RWPE1 (cell line): ENCODE data around the gene KRT6C.
"Not testable (repeated sequence)": the region's sequence is repeated elsewhere in the genome, so short reads cannot be mapped to it uniquely, and the experiment has no call there.

Source experiments
- CTCF ChIA-PET: fragments of 350-600 bp; sonication (Branson Sonifier 250); formaldehyde crosslinking; extraction: SDS; loops from one replicate; lab custom pipeline; 2021; lab: Yijun Ruan, JAX
- POLR2A ChIA-PET: fragments of 400-600 bp; formaldehyde crosslinking; extraction: SDS; loops from one replicate; lab custom pipeline; 2020; ENCODE audit warnings: antibody characterized with exemption; ENCODE audit not compliant: low non-redundant PET; lab: Yijun Ruan, JAX
- DNase-seq: peaks from one replicate; pipeline ENCODE4 v3.0.0; 2012; ENCODE audit warnings: low spot score
- H3K27ac ChIP-seq: fragments of 450-650 bp; 2 replicates; pipeline ENCODE4 v1.5.1; 2017
- CTCF ChIP-seq: fragments of 450-650 bp; conservative IDR thresholded peaks from 2 replicates; pipeline ENCODE4 v1.5.1; 2017; ENCODE audit warnings: low read depth, mild to moderate bottlenecking

The KRT6C gene

GRCh38 chr12:52501490-52501889 is 27.9 kb upstream of the KRT6C start:
- no peak for DNase-seq
- POLR2A ChIA-PET: no interaction called here
- no peak overlapping the region for H3K27ac ChIP-seq
- no peak for TF ChIP-seq CTCF
- CTCF ChIA-PET: no interaction called here

- CTCF ChIA-PET, H3K27ac ChIP-seq: not testable (repeated sequence)
- POLR2A ChIA-PET: interaction anchor here (0.6 kb wide), 1 partner anchor 262 kb away, joined by 3 read pairs; no protein-coding TSS in a partner anchor
These were observed 27.0 kb upstream of the KRT6C start for GRCh38 chr12:52500574-52500973.

GRCh38 chr12:52499806-52500560 is 26.4 kb upstream of the KRT6C start:
- CTCF ChIA-PET: interaction anchor here (1.0 kb wide), 1 partner anchor 333 kb away, joined by 7 read pairs; no protein-coding TSS in a partner anchor
- DNase-seq: no peak
- no peak for TF ChIP-seq CTCF
- POLR2A ChIA-PET: interaction anchor here (0.6 kb wide), 1 partner anchor 262 kb away, joined by 3 read pairs; no protein-coding TSS in a partner anchor
- H3K27ac ChIP-seq: no peak overlapping the region

More at GRCh38 chr12:52500574-52500973, 27.0 kb upstream of the KRT6C start:
- DNase-seq: not testable (repeated sequence)

- no peak for TF ChIP-seq CTCF
- DNase-seq: no peak
- ChIA-PET CTCF (interaction anchor here (1.0 kb wide), 1 partner anchor 334 kb away, joined by 7 read pairs; no protein-coding TSS in a partner anchor), POLR2A (no interaction called here)
- H3K27ac ChIP-seq: no peak overlapping the region
These were observed 25.3 kb upstream of the KRT6C start for GRCh38 chr12:52498946-52499345.

GRCh38 chr12:52497975-52498374 is 24.4 kb upstream of the KRT6C start:
- H3K27ac ChIP-seq: peak overlapping the region; percentile 100
- ChIA-PET POLR2A (no interaction called here), CTCF (no interaction called here)
- DNase-seq: no peak
- TF ChIP-seq CTCF: no peak

- ChIA-PET CTCF (interaction anchor here (0.6 to 1.1 kb wide), 2 partner anchors 9 to 339 kb away, joined by 4 to 5 read pairs; no protein-coding TSS in a partner anchor), POLR2A (no interaction called here)
- peak overlapping the region; percentile 100 for H3K27ac ChIP-seq
- peak; percentile 74 for DNase-seq
- no peak for TF ChIP-seq CTCF
These were observed 23.0 kb upstream of the KRT6C start for GRCh38 chr12:52496590-52497071.

- no peak for TF ChIP-seq CTCF
- ChIA-PET CTCF (interaction anchor here (1.1 kb wide), 1 partner anchor 9 kb away, joined by 5 read pairs; no protein-coding TSS in a partner anchor), POLR2A (no interaction called here)
- peak overlapping the region; percentile 100 for H3K27ac ChIP-seq
- DNase-seq: no peak
These were observed 22.4 kb upstream of the KRT6C start for GRCh38 chr12:52496054-52496453.
